GM12872 (cell line): Measurements from ENCODE around the gene GYS1.

Source experiments
- TF ChIP-seq, protein P1 (sequence below): IDR thresholded peaks from 3 replicates; pipeline ENCODE4 v1.5.1; 2011; ENCODE audit warnings: low read depth, mild to moderate bottlenecking, low read length, moderate library complexity; ENCODE audit not compliant: insufficient read depth

Gene GYS1

DNA sequence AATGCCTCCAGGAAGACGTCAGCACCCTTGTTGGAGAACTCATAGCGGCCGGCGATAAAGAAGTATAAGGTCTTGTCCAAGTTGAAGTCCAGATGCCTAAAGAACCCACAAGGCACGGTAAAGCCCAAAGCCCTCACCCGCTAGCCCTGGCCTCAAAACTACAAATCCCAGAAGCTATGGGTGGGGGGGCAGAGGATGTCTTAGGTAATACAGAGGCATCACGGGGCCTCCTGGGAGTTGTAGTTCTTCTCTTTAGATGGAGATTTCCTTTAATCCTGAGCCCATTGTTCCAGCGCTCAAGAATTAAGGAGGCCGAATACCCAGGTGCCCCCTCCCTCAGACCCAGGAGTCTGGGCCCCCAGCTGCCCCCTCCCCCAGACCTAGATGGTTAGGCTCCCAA, 10.8 kb downstream of the GYS1 start:
- TF ChIP-seq, protein P1, sequence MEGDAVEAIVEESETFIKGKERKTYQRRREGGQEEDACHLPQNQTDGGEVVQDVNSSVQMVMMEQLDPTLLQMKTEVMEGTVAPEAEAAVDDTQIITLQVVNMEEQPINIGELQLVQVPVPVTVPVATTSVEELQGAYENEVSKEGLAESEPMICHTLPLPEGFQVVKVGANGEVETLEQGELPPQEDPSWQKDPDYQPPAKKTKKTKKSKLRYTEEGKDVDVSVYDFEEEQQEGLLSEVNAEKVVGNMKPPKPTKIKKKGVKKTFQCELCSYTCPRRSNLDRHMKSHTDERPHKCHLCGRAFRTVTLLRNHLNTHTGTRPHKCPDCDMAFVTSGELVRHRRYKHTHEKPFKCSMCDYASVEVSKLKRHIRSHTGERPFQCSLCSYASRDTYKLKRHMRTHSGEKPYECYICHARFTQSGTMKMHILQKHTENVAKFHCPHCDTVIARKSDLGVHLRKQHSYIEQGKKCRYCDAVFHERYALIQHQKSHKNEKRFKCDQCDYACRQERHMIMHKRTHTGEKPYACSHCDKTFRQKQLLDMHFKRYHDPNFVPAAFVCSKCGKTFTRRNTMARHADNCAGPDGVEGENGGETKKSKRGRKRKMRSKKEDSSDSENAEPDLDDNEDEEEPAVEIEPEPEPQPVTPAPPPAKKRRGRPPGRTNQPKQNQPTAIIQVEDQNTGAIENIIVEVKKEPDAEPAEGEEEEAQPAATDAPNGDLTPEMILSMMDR, result no peak

DNA sequence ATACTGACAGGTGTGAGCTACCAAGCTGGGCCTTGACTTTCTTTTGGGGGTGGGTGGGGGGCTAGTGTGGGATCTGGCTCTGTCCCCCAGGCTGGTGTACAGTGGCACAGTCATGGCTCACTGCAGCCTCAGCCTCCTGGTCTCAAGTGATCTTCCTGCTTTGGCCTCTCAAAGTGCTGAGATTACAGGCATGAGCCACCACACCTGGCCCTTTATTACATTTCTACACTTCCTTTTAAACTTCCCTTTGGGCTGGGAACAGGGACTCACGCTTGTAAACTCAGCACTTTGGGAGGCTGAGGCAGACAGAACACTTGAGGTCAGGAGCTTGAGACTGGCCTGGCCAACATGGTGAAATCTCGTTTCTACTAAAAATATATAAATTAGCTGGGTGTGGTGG, 16.0 kb downstream of the GYS1 start:
- TF ChIP-seq, protein P1, result no peak

DNA sequence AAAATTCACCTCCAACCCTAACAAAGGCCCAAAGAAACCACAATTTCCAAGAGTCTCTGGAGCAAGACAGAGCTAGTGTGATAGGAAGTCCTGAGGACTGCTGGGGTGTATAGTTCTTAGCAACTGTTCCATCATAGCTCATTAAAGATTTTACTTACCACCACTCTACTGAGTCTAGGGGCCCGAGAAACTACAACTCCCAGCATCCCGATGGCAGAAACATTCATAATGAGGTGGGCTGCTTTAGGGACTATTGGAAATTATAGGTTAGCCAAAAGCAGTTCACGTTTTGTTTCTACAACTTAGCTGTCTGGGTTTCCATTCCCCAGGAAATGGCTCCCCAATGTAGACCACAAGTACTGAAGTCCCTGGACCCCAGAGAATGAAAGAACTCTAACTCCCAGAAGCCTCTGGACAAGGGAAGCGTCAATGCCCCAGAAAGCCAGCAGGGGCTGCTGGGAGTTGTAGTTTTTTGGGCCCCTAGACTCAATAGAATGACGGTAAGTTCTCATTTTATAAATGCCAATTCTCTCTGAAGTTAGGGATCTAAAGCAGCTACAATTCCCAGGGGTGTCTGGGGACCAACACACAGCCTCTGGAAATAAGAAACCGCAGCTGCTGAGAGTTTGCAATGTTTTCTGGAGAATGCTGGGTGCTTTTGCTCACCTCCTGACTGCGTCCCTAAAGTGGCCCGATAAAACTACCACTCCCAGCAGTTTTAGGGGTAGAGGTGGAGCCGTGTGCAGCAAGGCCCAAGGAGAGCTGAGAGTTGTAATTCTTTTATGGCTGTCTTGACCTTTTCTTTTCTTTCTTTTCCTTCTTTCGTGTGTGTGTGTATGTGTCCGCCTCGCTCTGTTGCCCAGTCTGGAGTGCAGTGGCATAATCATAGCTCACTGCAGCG, 16.9 kb downstream of the GYS1 start:
- TF ChIP-seq, protein P1, result 0 out of 3 replicates have a peak, but pooled peaks have one; percentile 10

DNA sequence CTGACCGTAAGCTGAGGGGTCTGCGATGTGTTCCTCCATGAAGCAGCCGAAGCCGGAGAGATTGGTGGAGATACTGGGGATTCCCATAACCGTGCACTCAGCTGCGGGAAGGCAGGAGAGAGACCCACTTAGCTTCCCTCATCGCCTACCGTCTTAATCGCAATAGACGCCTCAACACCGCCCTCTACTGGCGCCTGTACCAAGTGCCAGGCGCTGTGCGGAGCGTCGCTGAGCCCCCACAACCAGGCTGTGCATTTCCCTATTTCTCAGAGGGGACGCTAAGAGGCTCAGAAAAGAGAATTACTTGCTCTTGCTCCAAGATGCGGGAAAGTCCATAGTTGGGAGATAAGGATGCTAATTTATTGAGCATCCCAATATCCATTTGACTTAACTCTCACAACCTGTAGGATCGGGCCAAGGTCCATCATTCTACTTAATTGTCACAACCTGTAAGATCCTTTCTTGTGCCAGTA, 22.1 kb downstream of the GYS1 start:
- TF ChIP-seq, protein P1, result peak; percentile 96

DNA sequence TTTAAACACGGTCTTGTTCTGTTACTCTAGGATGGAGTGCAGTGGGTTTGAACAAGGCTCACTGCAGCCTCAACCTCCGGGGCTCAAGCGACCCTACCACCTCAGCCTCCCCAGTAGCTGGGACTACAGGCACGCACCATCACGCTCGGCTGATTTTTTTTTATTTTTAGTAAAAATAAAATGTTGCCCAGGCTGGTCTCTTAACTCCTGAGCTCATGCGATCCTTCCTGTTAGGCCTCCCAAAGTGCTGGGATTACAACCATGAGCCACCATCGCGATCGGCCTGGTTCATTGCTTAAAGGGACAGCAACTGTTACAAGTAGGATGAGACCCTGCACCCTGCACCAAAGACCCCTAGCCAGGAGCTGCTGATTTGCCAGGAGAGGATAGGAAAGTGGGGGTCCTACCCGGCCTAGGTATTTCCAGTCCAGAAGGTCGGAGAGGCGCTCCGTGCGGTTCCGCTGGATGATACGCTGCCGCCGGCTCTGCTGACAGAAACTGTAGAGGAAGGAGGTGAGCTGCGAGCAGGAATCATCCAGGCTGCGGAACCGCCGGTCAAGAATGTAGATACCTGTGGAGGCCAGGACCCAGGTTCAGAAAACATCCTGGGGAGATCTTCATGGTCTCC, 22.9 kb downstream of the GYS1 start:
- TF ChIP-seq, protein P1, result no peak

DNA sequence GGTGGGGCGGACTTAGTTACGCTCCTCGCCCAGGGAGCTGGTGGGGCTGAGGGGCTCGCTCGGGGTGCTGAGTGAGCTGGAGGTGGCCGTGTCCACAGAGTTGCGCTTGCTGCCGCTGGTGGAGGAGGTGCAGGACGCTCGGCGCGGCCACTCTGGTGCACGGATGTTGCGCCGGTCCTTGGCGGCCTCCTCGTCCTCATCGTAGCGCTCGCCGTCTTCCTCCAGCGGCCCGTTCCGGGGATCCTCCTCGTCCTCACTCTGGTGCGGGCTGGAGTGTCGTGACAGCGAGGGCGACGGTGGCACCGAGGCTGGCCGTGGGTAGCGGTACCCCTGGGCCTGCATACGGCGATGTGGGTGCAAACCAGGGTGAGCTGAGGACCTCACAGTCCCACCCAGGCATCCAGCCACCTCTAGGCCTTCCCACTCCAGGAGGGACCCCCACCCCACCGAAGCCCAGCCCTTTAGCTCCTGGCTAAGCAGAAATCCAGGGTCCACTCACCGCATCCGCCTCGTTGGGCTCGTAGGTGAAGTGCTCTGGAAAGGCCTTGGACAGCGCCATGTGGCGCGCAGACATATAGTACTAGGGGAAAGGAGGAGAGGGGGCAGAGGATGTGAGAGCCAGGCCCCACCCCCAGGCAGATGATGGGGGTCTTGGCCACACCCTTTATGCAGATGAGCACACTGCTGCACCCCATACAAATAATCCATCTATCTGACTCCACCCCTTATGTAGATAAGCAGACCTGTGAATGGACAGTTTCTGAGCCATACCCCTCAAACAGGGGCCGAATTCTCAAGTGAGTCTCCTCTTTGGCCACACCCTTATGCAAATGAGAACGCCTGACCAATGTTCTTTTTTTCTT, 23.6 kb downstream of the GYS1 start:
- TF ChIP-seq, protein P1, result no peak

DNA sequence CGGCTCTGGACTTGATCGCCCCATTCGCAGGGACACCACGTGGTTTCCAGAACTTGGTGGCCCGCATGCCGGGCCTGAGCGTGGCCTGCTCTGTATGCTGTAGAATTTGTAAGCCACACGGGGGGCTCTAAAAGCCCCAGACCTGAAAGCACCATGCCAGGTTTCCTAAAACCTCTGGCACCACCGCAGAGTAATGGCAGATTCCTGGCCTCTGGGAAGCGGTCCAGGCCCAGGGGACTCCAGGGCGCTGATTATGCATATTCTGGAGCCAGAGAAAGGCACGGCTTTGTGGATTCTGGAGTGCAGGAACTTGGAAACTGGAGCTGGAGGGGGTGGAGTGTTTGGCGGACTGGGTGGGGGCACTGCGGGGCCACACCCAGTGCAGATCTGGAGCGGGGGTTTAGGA, 24.3 kb downstream of the GYS1 start:
- TF ChIP-seq, protein P1, result no peak
